ENCODE data around the gene HOXD10.

DNA sequence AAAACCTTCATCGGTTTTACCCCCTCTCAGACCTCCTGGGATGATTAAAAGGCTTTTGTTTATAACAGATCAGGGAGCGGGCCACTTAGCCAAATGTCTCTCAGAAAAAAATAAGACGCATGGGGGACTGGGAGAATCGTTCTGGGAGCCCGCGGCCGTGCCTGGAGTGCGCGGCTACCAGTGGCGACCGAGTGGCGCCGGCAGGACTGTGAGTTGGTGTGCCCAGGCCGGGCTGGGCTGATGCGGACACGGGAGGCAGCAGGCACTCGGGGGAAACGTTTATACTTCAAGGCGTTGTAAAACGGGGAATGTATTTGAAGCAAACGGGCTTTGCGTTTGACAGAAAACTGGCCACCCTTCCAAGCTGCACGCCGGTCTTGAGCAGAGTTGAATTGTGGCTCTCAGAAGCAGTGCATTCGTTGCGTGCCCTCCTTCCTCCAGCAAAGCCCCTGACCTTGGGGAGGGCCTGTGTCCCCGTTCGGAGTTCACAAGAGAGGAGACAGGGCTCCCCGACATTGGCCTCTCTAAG is 4.7 kb upstream of the HOXD10 start:
- TF ChIP-seq, protein P1, sequence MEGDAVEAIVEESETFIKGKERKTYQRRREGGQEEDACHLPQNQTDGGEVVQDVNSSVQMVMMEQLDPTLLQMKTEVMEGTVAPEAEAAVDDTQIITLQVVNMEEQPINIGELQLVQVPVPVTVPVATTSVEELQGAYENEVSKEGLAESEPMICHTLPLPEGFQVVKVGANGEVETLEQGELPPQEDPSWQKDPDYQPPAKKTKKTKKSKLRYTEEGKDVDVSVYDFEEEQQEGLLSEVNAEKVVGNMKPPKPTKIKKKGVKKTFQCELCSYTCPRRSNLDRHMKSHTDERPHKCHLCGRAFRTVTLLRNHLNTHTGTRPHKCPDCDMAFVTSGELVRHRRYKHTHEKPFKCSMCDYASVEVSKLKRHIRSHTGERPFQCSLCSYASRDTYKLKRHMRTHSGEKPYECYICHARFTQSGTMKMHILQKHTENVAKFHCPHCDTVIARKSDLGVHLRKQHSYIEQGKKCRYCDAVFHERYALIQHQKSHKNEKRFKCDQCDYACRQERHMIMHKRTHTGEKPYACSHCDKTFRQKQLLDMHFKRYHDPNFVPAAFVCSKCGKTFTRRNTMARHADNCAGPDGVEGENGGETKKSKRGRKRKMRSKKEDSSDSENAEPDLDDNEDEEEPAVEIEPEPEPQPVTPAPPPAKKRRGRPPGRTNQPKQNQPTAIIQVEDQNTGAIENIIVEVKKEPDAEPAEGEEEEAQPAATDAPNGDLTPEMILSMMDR (IDR thresholded peaks at IDR 0.05), result no peak
- no peak for TF ChIP-seq POLR2A (IDR thresholded peaks at IDR 0.05)
